Keratinocyte (primary cell): Measurements from ENCODE around the gene CALHM1. TPM values are rescaled to one million over a fixed set of nuclear protein-coding genes. Genes with fewer than 3 reads are reported as not detected.

Experiments
- DNase-seq: peaks from one replicate; pipeline ENCODE4 v3.0.0-alpha.2; 2011; ENCODE audit warnings: low read depth, missing footprints, low spot score
- FAIRE-seq: peaks from 2 replicates; lab custom pipeline; 2011; peaks lifted over from hg19 to GRCh38; lab: Jason Lieb, UNC
- H2AFZ ChIP-seq: 2 replicates; pipeline ENCODE4 v1.6.0; 2012; ENCODE audit warnings: low read length, control low read depth, inconsistent platforms; ENCODE audit not compliant: control insufficient read depth
- H3K27ac ChIP-seq: 2 replicates; pipeline ENCODE4 v1.5.1; 2011; ENCODE audit warnings: low read length; ENCODE audit not compliant: control insufficient read depth, insufficient read depth
- H3K27me3 ChIP-seq: 3 replicates; pipeline ENCODE4 v1.6.0; 2011; ENCODE audit warnings: low read length; ENCODE audit not compliant: control insufficient read depth, insufficient read depth; ENCODE audit errors: extremely low read depth
- H3K36me3 ChIP-seq, 2 experiments: 2 replicates in 1 of 2; 3 replicates in 1 of 2; pipeline ENCODE4 v1.5.1; 2011; ENCODE audit warnings: low read length in 2 of 2, mild to moderate bottlenecking in 1 of 2; ENCODE audit not compliant: control insufficient read depth in 2 of 2, insufficient read depth in 2 of 2; ENCODE audit errors: extremely low read depth in 1 of 2
- H3K4me1 ChIP-seq: 3 replicates; pipeline ENCODE4 v1.5.1; 2011; ENCODE audit warnings: low read length; ENCODE audit not compliant: control insufficient read depth, insufficient read depth; ENCODE audit errors: extremely low read depth
- H3K4me2 ChIP-seq: 3 replicates; pipeline ENCODE4 v1.6.0; 2011; ENCODE audit warnings: low read depth, low read length; ENCODE audit not compliant: control insufficient read depth, insufficient read depth; ENCODE audit errors: extremely low read depth
- H3K4me3 ChIP-seq, 3 experiments: fragments of 200-600 bp in 1 of 3; sonication (generic) in 1 of 3; 2 replicates in 2 of 3; 3 replicates in 1 of 3; pipeline ENCODE4 v1.5.1; 2011 to 2016; ENCODE audit warnings: low read length in 3 of 3, mild to moderate bottlenecking in 3 of 3, control low read depth in 2 of 3, inconsistent platforms in 1 of 3, low read depth in 1 of 3, mixed read lengths in 1 of 3, mixed run types in 1 of 3, moderate library complexity in 1 of 3; ENCODE audit not compliant: control insufficient read depth in 2 of 3, insufficient read depth in 2 of 3; ENCODE audit errors: extremely low read depth in 1 of 3
- H3K79me2 ChIP-seq: 2 replicates; pipeline ENCODE4 v1.6.0; 2012; ENCODE audit warnings: low read length; ENCODE audit not compliant: control insufficient read depth, insufficient read depth
- H3K9ac ChIP-seq: 3 replicates; pipeline ENCODE4 v1.6.0; 2011; ENCODE audit warnings: low read length; ENCODE audit not compliant: control insufficient read depth, insufficient read depth; ENCODE audit errors: extremely low read depth
- H3K9me1 ChIP-seq: 3 replicates; pipeline ENCODE4 v1.6.0; 2011; ENCODE audit warnings: low read length; ENCODE audit not compliant: control insufficient read depth, insufficient read depth; ENCODE audit errors: extremely low read depth
- H3K9me3 ChIP-seq: 2 replicates; pipeline ENCODE4 v1.5.1; 2012; ENCODE audit warnings: low read depth, low read length; ENCODE audit not compliant: control insufficient read depth
- H4K20me1 ChIP-seq: 3 replicates; pipeline ENCODE4 v1.6.0; 2011; ENCODE audit warnings: low read length; ENCODE audit not compliant: control insufficient read depth, insufficient read depth; ENCODE audit errors: extremely low read depth
- CTCF ChIP-seq, 3 experiments: IDR thresholded peaks in 1 of 3; conservative IDR thresholded peaks in 1 of 3; optimal IDR thresholded peaks in 1 of 3; 2 replicates in 2 of 3; 3 replicates in 1 of 3; pipeline versions ENCODE3 to v1.5.1; 2011; ENCODE audit warnings: low read length in 3 of 3, mild to moderate bottlenecking in 3 of 3, moderate library complexity in 2 of 3, control low read depth in 1 of 3, inconsistent platforms in 1 of 3; ENCODE audit not compliant: insufficient read depth in 2 of 3; ENCODE audit errors: extremely low read depth in 1 of 3
- EZH2 ChIP-seq: IDR thresholded peaks from one replicate; pipeline ENCODE4 v1.6.1; 2012; ENCODE audit warnings: inconsistent platforms, mild to moderate bottlenecking, low read length, moderate library complexity
- dilution Hi-C: fragments of 300-500 bp; cut with MboI; formaldehyde crosslinking; loops from one replicate; pipeline ENCODE4 v1.7.0; 2020; ENCODE audit warnings: low sequenced_read_pairs; ENCODE audit not compliant: extremely low pct_ligation_motif_present
- polyA plus RNA-seq, 5 experiments: library from polyadenylated mRNA; depleted of rRNA in 3 of 5; stranded (reverse) in 3 of 5; stranded (forward) in 1 of 5; unstranded in 1 of 5; fragments of >200 nt; gene quantifications; 1 replicate in 1 of 5; 2 replicates in 3 of 5; 3 replicates in 1 of 5; pipeline versions ENCODE4 v1.2.1 to v1.2.3, GENCODE V29; 2011 to 2012; ENCODE audit warnings: missing spikeins in 2 of 5, low read depth in 1 of 5, low replicate concordance in 1 of 5

CALHM1 gene
- polyA plus RNA-seq, 1 donor (not counting 4 experiments of a cell fraction or from before 2014, with no cell fraction given) = not detected

GRCh38 chr10:103476046-103476768, 17.5 kb upstream of the CALHM1 start:
- no peak overlapping the region for H3K4me2 ChIP-seq
- no peaks in the 10 kb centered on the region for H3K36me3 ChIP-seq
- no peak overlapping the region for H3K9ac ChIP-seq
- no peaks in the 10 kb centered on the region for H3K9me3 ChIP-seq
- TF ChIP-seq EZH2 (no peak), CTCF (optimal IDR thresholded peaks at IDR 0.05 in 1 of 3, IDR thresholded peaks at IDR 0.05 in 1 of 3, conservative IDR thresholded peaks at IDR 0.05 in 1 of 3; ENCODE audit: extremely low read depth in 1 of 3, insufficient read depth in 2 of 3, low read length in 3 of 3) (peak in 2 of 3 experiments; percentile 19 to 27)
- H3K27me3 ChIP-seq = no peaks in the 10 kb centered on the region
- peaks cover 11% of the 10 kb centered on the region for H3K4me1 ChIP-seq
- no peak overlapping the region for H3K27ac ChIP-seq
- no peak for DNase-seq
- no peak overlapping the region for H2AFZ ChIP-seq
- no peak overlapping the region for H3K4me3 ChIP-seq
- no peaks in the 10 kb centered on the region for H4K20me1 ChIP-seq
- H3K79me2 ChIP-seq = no peaks in the 10 kb centered on the region
- FAIRE-seq = no peak
- dilution Hi-C loops = no loop called here
- H3K9me1 ChIP-seq = no peaks in the 10 kb centered on the region

GRCh38 chr10:103475437-103475836, 16.7 kb upstream of the CALHM1 start:
- dilution Hi-C loops = no loop called here
- Histone ChIP-seq H3K4me2 (no peak overlapping the region), H3K9ac (no peak overlapping the region), H3K4me1 (peaks cover 11% of the 10 kb centered on the region), H3K9me3 (no peaks in the 10 kb centered on the region), H3K36me3 (no peaks in the 10 kb centered on the region), H3K79me2 (no peaks in the 10 kb centered on the region), H2AFZ (no peak overlapping the region), H3K27me3 (no peaks in the 10 kb centered on the region), H4K20me1 (no peaks in the 10 kb centered on the region), H3K4me3 (no peak overlapping the region), H3K27ac (no peak overlapping the region), H3K9me1 (no peaks in the 10 kb centered on the region)
- TF ChIP-seq EZH2 = no peak
- DNase-seq = no peak
- no peak for FAIRE-seq
